Liver (tissue), 9 donors: ENCODE results near the gene SLX9. TPM values are rescaled to one million over a fixed set of nuclear protein-coding genes. Genes with fewer than 3 reads are reported as not detected.

Source experiments
- DNase-seq: peaks from one replicate; pipeline ENCODE4 v3.0.0-alpha.2; 2017; ENCODE audit warnings: low spot score
- H3K27ac ChIP-seq, 2 donors: one replicate each; pipeline ENCODE4 v1.7.0; 2013; ENCODE audit warnings: inconsistent platforms in 2 of 2, low read length in 2 of 2, control low read depth in 1 of 2, low read depth in 1 of 2, mild to moderate bottlenecking in 1 of 2
- H3K27me3 ChIP-seq, 4 donors: one replicate each; pipeline versions ENCODE4 v1.6.1 to v1.7.0; 2013; ENCODE audit warnings: low read length in 3 of 4, inconsistent platforms in 1 of 4, mild to moderate bottlenecking in 1 of 4, moderate library complexity in 1 of 4; ENCODE audit not compliant: control insufficient read depth in 4 of 4, insufficient read depth in 4 of 4
- H3K36me3 ChIP-seq, 4 donors: one replicate each; pipeline versions ENCODE4 v1.6.1 to v1.7.0; 2013; ENCODE audit warnings: low read length in 3 of 4, mild to moderate bottlenecking in 3 of 4, low read depth in 1 of 4, moderate library complexity in 1 of 4; ENCODE audit not compliant: control insufficient read depth in 4 of 4, insufficient read depth in 3 of 4
- H3K4me1 ChIP-seq, 4 donors: one replicate each; pipeline versions ENCODE4 v1.6.1 to v1.7.0; 2013; ENCODE audit warnings: low read length in 3 of 4, mild to moderate bottlenecking in 3 of 4, moderate library complexity in 1 of 4; ENCODE audit not compliant: control insufficient read depth in 4 of 4, insufficient read depth in 4 of 4
- H3K4me3 ChIP-seq, 3 donors: one replicate each; pipeline versions ENCODE4 v1.6.1 to v1.7.0; 2013; ENCODE audit warnings: low read length in 3 of 3, control low read depth in 1 of 3, low read depth in 1 of 3, mild to moderate bottlenecking in 1 of 3
- H3K9ac ChIP-seq, 2 donors: one replicate each; pipeline ENCODE4 v1.7.0; 2013; ENCODE audit warnings: low read length in 2 of 2, mild to moderate bottlenecking in 2 of 2, moderate library complexity in 2 of 2, control low read depth in 1 of 2, low read depth in 1 of 2
- H3K9me3 ChIP-seq, 4 donors: one replicate each; pipeline versions ENCODE4 v1.6.1 to v1.7.0; 2013; ENCODE audit warnings: low read length in 3 of 4; ENCODE audit not compliant: control insufficient read depth in 4 of 4
- EGR1 ChIP-seq, 2 donors: IDR thresholded peaks; 2 replicates each; pipeline ENCODE4 v1.6.1; 2016 to 2018; ENCODE audit warnings: antibody characterized with exemption in 2 of 2, low read depth in 2 of 2
- FOXA1 ChIP-seq: IDR thresholded peaks from 2 replicates; pipeline ENCODE4 v1.6.1; 2016; ENCODE audit warnings: antibody characterized with exemption
- FOXA2 ChIP-seq: IDR thresholded peaks from 2 replicates; pipeline ENCODE4 v1.6.1; 2016; ENCODE audit warnings: antibody characterized with exemption
- GABPA ChIP-seq, 2 donors: IDR thresholded peaks in 1 of 2; conservative IDR thresholded peaks in 1 of 2; 2 replicates each; pipeline ENCODE4 v1.6.1; 2016; ENCODE audit warnings: antibody characterized with exemption in 2 of 2, mild to moderate bottlenecking in 1 of 2, moderate library complexity in 1 of 2
- HNF4A ChIP-seq, 2 donors: conservative IDR thresholded peaks; 2 replicates each; pipeline ENCODE4 v1.6.1; 2016; ENCODE audit warnings: antibody characterized with exemption in 2 of 2, mild to moderate bottlenecking in 2 of 2
- HNF4G ChIP-seq: IDR thresholded peaks from 2 replicates; pipeline ENCODE4 v1.6.1; 2016; ENCODE audit warnings: antibody characterized with exemption
- JUND ChIP-seq, 2 donors: IDR thresholded peaks; 2 replicates each; pipeline ENCODE4 v1.6.1; 2016; ENCODE audit warnings: antibody characterized with exemption in 2 of 2
- NR2F2 ChIP-seq: IDR thresholded peaks from 2 replicates; pipeline ENCODE4 v1.6.1; 2016; ENCODE audit warnings: antibody characterized with exemption
- RAD21 ChIP-seq, 2 donors: IDR thresholded peaks; 2 replicates each; pipeline ENCODE4 v1.6.1; 2016; ENCODE audit warnings: antibody characterized with exemption in 2 of 2, mild to moderate bottlenecking in 2 of 2
- RXRA ChIP-seq, 2 donors: IDR thresholded peaks; 2 replicates each; pipeline ENCODE4 v1.6.1; 2017 to 2018; ENCODE audit warnings: antibody characterized with exemption in 2 of 2, mild to moderate bottlenecking in 1 of 2
- SP1 ChIP-seq: IDR thresholded peaks from 2 replicates; pipeline ENCODE4 v1.6.1; 2018; ENCODE audit warnings: antibody characterized with exemption, mild to moderate bottlenecking
- TAF1 ChIP-seq: conservative IDR thresholded peaks from 2 replicates; pipeline ENCODE4 v1.6.1; 2016; ENCODE audit warnings: antibody characterized with exemption, mild to moderate bottlenecking
- YY1 ChIP-seq: IDR thresholded peaks from 2 replicates; pipeline ENCODE4 v1.6.1; 2016; ENCODE audit warnings: antibody characterized with exemption, mild to moderate bottlenecking
- WGBS: extraction: QIAGEN DNeasy Blood & Tissue Kit; methylation state at CpG from one replicate; pipeline ENCODE4 v1.1.7; 2013; 5-methylcytosine and 5-hydroxymethylcytosine counted together
- polyA plus RNA-seq, 2 donors: library from polyadenylated mRNA; stranded (reverse) in 1 of 2; unstranded in 1 of 2; fragments of 200-250 nt in 1 of 2; fragments of >200 nt in 1 of 2; fragmentation: Nextera tagmentation in 1 of 2; extraction: Ambion mirVana in 1 of 2; gene quantifications; one replicate each; pipeline versions ENCODE4 v1.2.1 to v1.2.3, GENCODE V29; 2013 to 2015
- total RNA-seq, 2 donors: library from RNA; depleted of rRNA; stranded (reverse); fragments of >200 nt; gene quantifications; one replicate each; pipeline ENCODE4 v1.2.3, GENCODE V29; 2014
- TF ChIP-seq, protein P1 (sequence below): IDR thresholded peaks from 2 replicates; pipeline ENCODE4 v1.6.1; 2016; ENCODE audit warnings: antibody characterized with exemption
- TF ChIP-seq, protein P2 (sequence below): IDR thresholded peaks from 2 replicates; pipeline ENCODE4 v1.6.1; 2016; ENCODE audit warnings: antibody characterized with exemption
- TF ChIP-seq, protein P3 (sequence below): IDR thresholded peaks from 2 replicates; pipeline ENCODE4 v1.6.1; 2016; ENCODE audit warnings: antibody characterized with exemption, mild to moderate bottlenecking
- TF ChIP-seq, protein P4 (sequence below): IDR thresholded peaks from 2 replicates; pipeline ENCODE4 v1.6.1; 2016; ENCODE audit warnings: antibody characterized with exemption
- TF ChIP-seq, protein P5 (sequence below): fragments of 150-350 bp; IDR thresholded peaks from 2 replicates; pipeline ENCODE4 v1.5.1; 2017; ENCODE audit warnings: improper control_type of control experiment, low read depth, low read length; ENCODE audit not compliant: missing input control
- donor health status: healthy.
- donor health status: healthy.
- donor health status: healthy.
- donor health status: healthy.
- donor health status: healthy.

SLX9 gene
- total and polyA plus RNA-seq, 4 donors: 7.5 to 20.3 (median 12.2) TPM

DNA sequence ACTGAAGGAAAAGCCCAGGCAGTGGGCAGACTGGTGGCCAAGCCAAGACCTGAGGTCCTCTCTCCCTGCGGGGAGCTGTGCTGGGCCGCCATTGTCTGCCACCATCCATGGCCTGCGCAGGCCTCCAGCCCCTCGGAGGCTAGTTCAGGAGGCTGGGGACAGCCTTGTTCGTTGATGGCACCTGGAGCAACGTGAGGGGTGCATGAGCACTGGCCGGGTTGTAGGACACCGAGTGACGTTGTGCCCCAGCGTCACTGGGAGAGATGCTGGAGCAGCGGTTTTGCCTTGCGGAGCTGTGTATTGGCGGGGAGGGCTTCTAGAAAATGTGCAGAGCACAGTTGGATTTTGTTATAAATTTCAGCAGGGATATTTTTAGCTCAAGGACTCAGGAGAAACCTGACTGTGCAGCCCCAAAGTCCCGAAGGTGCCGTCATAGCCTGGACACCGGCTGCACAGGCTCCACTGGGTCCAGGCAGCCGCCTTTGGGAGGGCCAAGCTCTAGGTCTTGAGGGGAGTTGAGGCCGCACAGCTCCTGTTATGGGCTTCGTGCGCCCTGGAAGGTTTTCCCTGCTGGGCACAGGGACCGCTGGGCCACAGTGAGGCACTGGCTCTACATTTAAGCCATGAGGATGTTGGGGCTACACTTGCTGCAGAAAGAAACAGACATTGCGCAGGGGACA, 86.4 kb downstream of the SLX9 start:
- Histone ChIP-seq H3K9me3 (no peaks in the 10 kb centered on the region), H3K4me1 (peaks cover 0 to 8% (median 2%) of the 10 kb centered on the region in 4 donors), H3K36me3 (no peaks in the 10 kb centered on the region), H3K4me3 (no peak overlapping the region), H3K27me3 (no peaks in the 10 kb centered on the region), H3K9ac (no peak overlapping the region), H3K27ac (no peak overlapping the region)
- DNase-seq: no peak
- TF ChIP-seq EGR1 (IDR thresholded peaks at IDR 0.05; ENCODE audit: low read depth in 2 of 2) (no peak), TAF1 (no peak), HNF4A (conservative IDR thresholded peaks at IDR 0.05) (no peak), RXRA (IDR thresholded peaks at IDR 0.05) (no peak), YY1 (no peak), FOXA2 (no peak), FOXA1 (no peak), GABPA (IDR thresholded peaks at IDR 0.05 in 1 of 2, conservative IDR thresholded peaks at IDR 0.05 in 1 of 2) (no peak), HNF4G (no peak), SP1 (no peak), JUND (IDR thresholded peaks at IDR 0.05) (no peak), NR2F2 (no peak), RAD21 (IDR thresholded peaks at IDR 0.05) (no peak)
- TF ChIP-seq, protein P1, sequence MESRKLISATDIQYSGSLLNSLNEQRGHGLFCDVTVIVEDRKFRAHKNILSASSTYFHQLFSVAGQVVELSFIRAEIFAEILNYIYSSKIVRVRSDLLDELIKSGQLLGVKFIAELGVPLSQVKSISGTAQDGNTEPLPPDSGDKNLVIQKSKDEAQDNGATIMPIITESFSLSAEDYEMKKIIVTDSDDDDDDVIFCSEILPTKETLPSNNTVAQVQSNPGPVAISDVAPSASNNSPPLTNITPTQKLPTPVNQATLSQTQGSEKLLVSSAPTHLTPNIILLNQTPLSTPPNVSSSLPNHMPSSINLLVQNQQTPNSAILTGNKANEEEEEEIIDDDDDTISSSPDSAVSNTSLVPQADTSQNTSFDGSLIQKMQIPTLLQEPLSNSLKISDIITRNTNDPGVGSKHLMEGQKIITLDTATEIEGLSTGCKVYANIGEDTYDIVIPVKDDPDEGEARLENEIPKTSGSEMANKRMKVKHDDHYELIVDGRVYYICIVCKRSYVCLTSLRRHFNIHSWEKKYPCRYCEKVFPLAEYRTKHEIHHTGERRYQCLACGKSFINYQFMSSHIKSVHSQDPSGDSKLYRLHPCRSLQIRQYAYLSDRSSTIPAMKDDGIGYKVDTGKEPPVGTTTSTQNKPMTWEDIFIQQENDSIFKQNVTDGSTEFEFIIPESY: no peak
- TF ChIP-seq, protein P2, sequence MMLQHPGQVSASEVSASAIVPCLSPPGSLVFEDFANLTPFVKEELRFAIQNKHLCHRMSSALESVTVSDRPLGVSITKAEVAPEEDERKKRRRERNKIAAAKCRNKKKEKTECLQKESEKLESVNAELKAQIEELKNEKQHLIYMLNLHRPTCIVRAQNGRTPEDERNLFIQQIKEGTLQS: no peak
- TF ChIP-seq, protein P3, sequence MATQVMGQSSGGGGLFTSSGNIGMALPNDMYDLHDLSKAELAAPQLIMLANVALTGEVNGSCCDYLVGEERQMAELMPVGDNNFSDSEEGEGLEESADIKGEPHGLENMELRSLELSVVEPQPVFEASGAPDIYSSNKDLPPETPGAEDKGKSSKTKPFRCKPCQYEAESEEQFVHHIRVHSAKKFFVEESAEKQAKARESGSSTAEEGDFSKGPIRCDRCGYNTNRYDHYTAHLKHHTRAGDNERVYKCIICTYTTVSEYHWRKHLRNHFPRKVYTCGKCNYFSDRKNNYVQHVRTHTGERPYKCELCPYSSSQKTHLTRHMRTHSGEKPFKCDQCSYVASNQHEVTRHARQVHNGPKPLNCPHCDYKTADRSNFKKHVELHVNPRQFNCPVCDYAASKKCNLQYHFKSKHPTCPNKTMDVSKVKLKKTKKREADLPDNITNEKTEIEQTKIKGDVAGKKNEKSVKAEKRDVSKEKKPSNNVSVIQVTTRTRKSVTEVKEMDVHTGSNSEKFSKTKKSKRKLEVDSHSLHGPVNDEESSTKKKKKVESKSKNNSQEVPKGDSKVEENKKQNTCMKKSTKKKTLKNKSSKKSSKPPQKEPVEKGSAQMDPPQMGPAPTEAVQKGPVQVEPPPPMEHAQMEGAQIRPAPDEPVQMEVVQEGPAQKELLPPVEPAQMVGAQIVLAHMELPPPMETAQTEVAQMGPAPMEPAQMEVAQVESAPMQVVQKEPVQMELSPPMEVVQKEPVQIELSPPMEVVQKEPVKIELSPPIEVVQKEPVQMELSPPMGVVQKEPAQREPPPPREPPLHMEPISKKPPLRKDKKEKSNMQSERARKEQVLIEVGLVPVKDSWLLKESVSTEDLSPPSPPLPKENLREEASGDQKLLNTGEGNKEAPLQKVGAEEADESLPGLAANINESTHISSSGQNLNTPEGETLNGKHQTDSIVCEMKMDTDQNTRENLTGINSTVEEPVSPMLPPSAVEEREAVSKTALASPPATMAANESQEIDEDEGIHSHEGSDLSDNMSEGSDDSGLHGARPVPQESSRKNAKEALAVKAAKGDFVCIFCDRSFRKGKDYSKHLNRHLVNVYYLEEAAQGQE: no peak
- TF ChIP-seq, protein P4, sequence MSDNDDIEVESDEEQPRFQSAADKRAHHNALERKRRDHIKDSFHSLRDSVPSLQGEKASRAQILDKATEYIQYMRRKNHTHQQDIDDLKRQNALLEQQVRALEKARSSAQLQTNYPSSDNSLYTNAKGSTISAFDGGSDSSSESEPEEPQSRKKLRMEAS: no peak
- TF ChIP-seq, protein P5, sequence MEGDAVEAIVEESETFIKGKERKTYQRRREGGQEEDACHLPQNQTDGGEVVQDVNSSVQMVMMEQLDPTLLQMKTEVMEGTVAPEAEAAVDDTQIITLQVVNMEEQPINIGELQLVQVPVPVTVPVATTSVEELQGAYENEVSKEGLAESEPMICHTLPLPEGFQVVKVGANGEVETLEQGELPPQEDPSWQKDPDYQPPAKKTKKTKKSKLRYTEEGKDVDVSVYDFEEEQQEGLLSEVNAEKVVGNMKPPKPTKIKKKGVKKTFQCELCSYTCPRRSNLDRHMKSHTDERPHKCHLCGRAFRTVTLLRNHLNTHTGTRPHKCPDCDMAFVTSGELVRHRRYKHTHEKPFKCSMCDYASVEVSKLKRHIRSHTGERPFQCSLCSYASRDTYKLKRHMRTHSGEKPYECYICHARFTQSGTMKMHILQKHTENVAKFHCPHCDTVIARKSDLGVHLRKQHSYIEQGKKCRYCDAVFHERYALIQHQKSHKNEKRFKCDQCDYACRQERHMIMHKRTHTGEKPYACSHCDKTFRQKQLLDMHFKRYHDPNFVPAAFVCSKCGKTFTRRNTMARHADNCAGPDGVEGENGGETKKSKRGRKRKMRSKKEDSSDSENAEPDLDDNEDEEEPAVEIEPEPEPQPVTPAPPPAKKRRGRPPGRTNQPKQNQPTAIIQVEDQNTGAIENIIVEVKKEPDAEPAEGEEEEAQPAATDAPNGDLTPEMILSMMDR: no peak
- 94% methylated on average over 22 of the region's 22 CpGs for WGBS

Other genes starting within 250 kb of the SLX9 start
- not detected for gene KRTAP10-12, start 242.9 kb upstream of the SLX9 start, total RNA-seq
- not detected for gene KRTAP10-12, start 242.9 kb upstream of the SLX9 start, polyA plus RNA-seq
- under 1 TPM in 1 of 2 donors, not detected in 1; under 0.01 TPM for gene TSPEAR, start 228.5 kb upstream of the SLX9 start, total RNA-seq
- under 1 TPM; 0.01 to 0.14 TPM for gene TSPEAR, start 228.5 kb upstream of the SLX9 start, polyA plus RNA-seq
- 10 to 100 TPM; 35.1 to 83.5 TPM for gene UBE2G2, start 138.2 kb upstream of the SLX9 start, total RNA-seq
- gene UBE2G2, start 138.2 kb upstream of the SLX9 start, polyA plus RNA-seq: 10 to 100 TPM; 27.4 to 46.6 TPM
- 10 to 100 TPM; 35.1 to 39.9 TPM for gene SUMO3, start 122.0 kb upstream of the SLX9 start, total RNA-seq
- 10 to 100 TPM; 41.4 to 51.0 TPM for gene SUMO3, start 122.0 kb upstream of the SLX9 start, polyA plus RNA-seq
- 10 to 100 TPM; 86.8 to 94.0 TPM for gene PTTG1IP, start 66.3 kb upstream of the SLX9 start, total RNA-seq
- gene PTTG1IP, start 66.3 kb upstream of the SLX9 start, polyA plus RNA-seq: 10 to 100 TPM; 62.0 to 72.8 TPM
- 10 to 100 TPM; 33.8 to 50.6 TPM for gene ITGB2, start 19.1 kb upstream of the SLX9 start, total RNA-seq
- gene ITGB2, start 19.1 kb upstream of the SLX9 start, polyA plus RNA-seq: 10 to 100 TPM in 1 of 2 donors, 1 to 10 TPM in 1; 9.6 to 23.6 TPM
- 1 to 10 TPM; 3.1 to 7.8 TPM for gene ADARB1, start 134.6 kb downstream of the SLX9 start, total RNA-seq
- gene ADARB1, start 134.6 kb downstream of the SLX9 start, polyA plus RNA-seq: 1 to 10 TPM; 1.6 to 2.6 TPM